Thyroid gland (tissue), 4 donors: ENCODE results near the gene WASF3.

Source experiments
- CTCF ChIP-seq, 6 experiments: fragments of 200-600 bp in 3 of 6; fragments of 450-650 bp in 3 of 6; sonication (generic) in 3 of 6; IDR thresholded peaks; one replicate each; pipeline ENCODE4 v1.5.1; 2016 to 2019; ENCODE audit warnings: antibody characterized with exemption in 6 of 6, mild to moderate bottlenecking in 2 of 6, inconsistent platforms in 1 of 6, moderate library complexity in 1 of 6
- POLR2A ChIP-seq, 2 donors: fragments of 450-650 bp; IDR thresholded peaks; one replicate each; pipeline ENCODE4 v1.6.1; 2017; ENCODE audit warnings: antibody characterized with exemption in 2 of 2, mild to moderate bottlenecking in 2 of 2, moderate library complexity in 1 of 2

GRCh38 chr13:26522571-26522970 lies 34.9 kb upstream of the WASF3 start:
- no peak for TF ChIP-seq POLR2A (IDR thresholded peaks at IDR 0.05)
- TF ChIP-seq CTCF (IDR thresholded peaks at IDR 0.05), result no peak
